ENCODE results near the gene MUC5B. TPM values are rescaled to one million over a fixed set of nuclear protein-coding genes. Genes with fewer than 3 reads are reported as not detected.
"Not testable (repeated sequence)": the region's sequence is repeated elsewhere in the genome, so short reads cannot be mapped to it uniquely, and the experiment has no call there.

The MUC5B gene
- total RNA-seq, 3 donors from 2014 or later = 1.1 to 2.2 (median 1.4) TPM

DNA sequence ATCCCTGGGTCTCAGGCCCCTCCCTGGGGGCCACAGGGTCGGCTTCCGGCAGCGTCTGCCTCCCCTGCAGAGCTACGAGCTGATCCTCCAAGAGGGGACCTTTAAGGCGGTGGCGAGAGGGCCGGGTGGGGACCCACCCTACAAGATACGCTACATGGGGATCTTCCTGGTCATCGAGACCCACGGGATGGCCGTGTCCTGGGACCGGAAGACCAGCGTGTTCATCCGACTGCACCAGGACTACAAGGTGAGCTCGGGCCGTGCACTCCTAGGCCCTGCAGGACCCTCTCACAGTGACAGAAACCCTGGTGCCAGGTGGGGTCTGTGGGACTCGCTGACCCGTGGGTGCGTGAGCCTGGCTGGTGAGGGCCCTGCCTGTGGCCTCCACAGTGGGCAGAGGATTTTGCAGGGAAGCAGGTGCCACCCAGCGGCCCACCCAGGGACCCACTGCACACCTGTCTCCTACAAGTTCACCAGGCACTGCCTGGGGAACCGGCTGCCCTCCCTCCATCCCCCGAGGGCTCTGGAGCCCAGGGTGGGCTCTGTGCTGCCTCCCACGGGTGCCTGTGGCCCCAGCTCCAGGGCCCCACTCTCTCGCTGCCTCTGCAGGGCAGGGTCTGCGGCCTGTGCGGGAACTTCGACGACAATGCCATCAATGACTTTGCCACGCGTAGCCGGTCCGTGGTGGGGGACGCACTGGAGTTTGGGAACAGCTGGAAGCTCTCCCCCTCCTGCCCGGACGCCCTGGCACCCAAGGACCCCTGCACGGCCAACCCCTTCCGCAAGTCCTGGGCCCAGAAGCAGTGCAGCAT lies 13.7 kb downstream of the MUC5B start:
- Mint-ChIP-seq H3K9me3 (no peaks in the 10 kb centered on the region), H3K4me1 (ENCODE audit: low read depth) (no peaks in the 10 kb centered on the region), H3K36me3 (ENCODE audit: insufficient read depth) (no peaks in the 10 kb centered on the region), H3K4me3 (no peak overlapping the region), H3K27me3 (ENCODE audit: low read depth) (no peaks in the 10 kb centered on the region)
- no peak for ATAC-seq
- no peak for DNase-seq

- Mint-ChIP-seq H3K27me3 (ENCODE audit: low read depth) (no peaks in the 10 kb centered on the region), H3K4me1 (ENCODE audit: low read depth) (no peaks in the 10 kb centered on the region), H3K4me3 (no peak overlapping the region), H3K36me3 (ENCODE audit: insufficient read depth) (no peaks in the 10 kb centered on the region), H3K9me3 (no peaks in the 10 kb centered on the region)
- DNase-seq = no peak
- ATAC-seq = no peak
Observed at GRCh38 chr11:1237128-1237580, 14.3 kb downstream of the MUC5B start.

DNA sequence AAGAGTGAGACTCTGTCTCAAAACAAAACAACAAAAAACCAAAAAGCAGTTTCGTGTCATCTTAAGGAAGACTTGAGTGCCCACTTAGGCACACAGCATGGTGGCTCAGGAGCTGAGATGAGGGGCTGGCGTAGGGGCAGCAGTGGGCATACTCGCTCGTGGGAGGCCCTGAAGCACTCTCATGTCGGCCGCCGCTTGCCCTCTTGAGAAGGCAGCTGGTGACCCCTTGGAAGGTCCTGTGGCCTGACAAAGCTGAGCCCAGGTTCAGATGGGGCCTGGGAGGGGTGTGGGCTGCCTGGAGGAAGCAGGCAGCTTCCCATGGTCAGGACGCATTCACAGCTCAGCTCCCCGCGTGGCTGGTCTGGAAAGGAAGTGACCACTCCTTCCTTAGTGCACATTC lies 15.0 kb downstream of the MUC5B start:
- ATAC-seq (no peak), DNase-seq (no peak)
- no peak overlapping the region for H3K4me3 Mint-ChIP-seq
- no peaks in the 10 kb centered on the region for H3K27me3 Mint-ChIP-seq (ENCODE audit: low read depth)
- H3K9me3 Mint-ChIP-seq = no peaks in the 10 kb centered on the region
- no peaks in the 10 kb centered on the region for H3K4me1 Mint-ChIP-seq (ENCODE audit: low read depth)
- H3K36me3 Mint-ChIP-seq (ENCODE audit: insufficient read depth) = no peaks in the 10 kb centered on the region

GRCh38 chr11:1238767-1239595 lies 16.1 kb downstream of the MUC5B start:
- Mint-ChIP-seq H3K36me3 (ENCODE audit: insufficient read depth) (no peaks in the 10 kb centered on the region), H3K9me3 (no peaks in the 10 kb centered on the region), H3K27me3 (ENCODE audit: low read depth) (no peaks in the 10 kb centered on the region), H3K4me3 (no peak overlapping the region), H3K4me1 (ENCODE audit: low read depth) (no peaks in the 10 kb centered on the region)
- no peak for ATAC-seq
- DNase-seq = no peak

GRCh38 chr11:1239596-1240205 lies 16.8 kb downstream of the MUC5B start:
- Mint-ChIP-seq H3K27me3 (ENCODE audit: low read depth) (no peaks in the 10 kb centered on the region), H3K9me3 (no peaks in the 10 kb centered on the region), H3K4me3 (no peak overlapping the region), H3K4me1 (ENCODE audit: low read depth) (no peaks in the 10 kb centered on the region), H3K36me3 (ENCODE audit: insufficient read depth) (no peaks in the 10 kb centered on the region)
- ATAC-seq = no peak
- no peak for DNase-seq

DNA sequence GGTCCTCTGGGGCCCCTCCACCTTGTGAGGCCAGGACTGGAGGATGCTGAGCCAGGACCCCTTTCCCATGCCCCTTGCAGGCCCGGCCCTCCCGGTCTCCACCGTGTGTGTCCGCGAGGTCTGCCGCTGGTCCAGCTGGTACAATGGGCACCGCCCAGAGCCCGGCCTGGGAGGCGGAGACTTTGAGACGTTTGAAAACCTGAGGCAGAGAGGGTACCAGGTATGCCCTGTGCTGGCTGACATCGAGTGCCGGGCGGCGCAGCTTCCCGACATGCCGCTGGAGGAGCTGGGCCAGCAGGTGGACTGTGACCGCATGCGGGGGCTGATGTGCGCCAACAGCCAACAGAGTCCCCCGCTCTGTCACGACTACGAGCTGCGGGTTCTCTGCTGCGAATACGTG lies 17.9 kb downstream of the MUC5B start:
- H3K9me3 Mint-ChIP-seq = no peaks in the 10 kb centered on the region
- H3K4me1 Mint-ChIP-seq (ENCODE audit: low read depth) = no peaks in the 10 kb centered on the region
- H3K36me3 Mint-ChIP-seq (ENCODE audit: insufficient read depth) = no peaks in the 10 kb centered on the region
- ATAC-seq (no peak), DNase-seq (no peak)
- H3K27me3 Mint-ChIP-seq (ENCODE audit: low read depth) = no peaks in the 10 kb centered on the region
- H3K4me3 Mint-ChIP-seq = no peak overlapping the region

- no peaks in the 10 kb centered on the region for H3K36me3 Mint-ChIP-seq (ENCODE audit: insufficient read depth)
- no peak overlapping the region for H3K4me3 Mint-ChIP-seq
- H3K27me3 Mint-ChIP-seq (ENCODE audit: low read depth) = no peaks in the 10 kb centered on the region
- no peak for ATAC-seq
- DNase-seq = no peak
- H3K9me3 Mint-ChIP-seq = no peaks in the 10 kb centered on the region
- H3K4me1 Mint-ChIP-seq (ENCODE audit: low read depth) = no peaks in the 10 kb centered on the region
Observed at GRCh38 chr11:1241706-1242105, 18.8 kb downstream of the MUC5B start.

GRCh38 chr11:1242289-1242688 lies 19.4 kb downstream of the MUC5B start:
- H3K9me3 Mint-ChIP-seq = no peaks in the 10 kb centered on the region
- ATAC-seq = no peak

GRCh38 chr11:1242751-1243150 lies 19.9 kb downstream of the MUC5B start:
- not testable (repeated sequence) for H3K36me3 Mint-ChIP-seq (ENCODE audit: insufficient read depth); H3K9me3 Mint-ChIP-seq; H3K4me1 Mint-ChIP-seq (ENCODE audit: low read depth); H3K4me3 Mint-ChIP-seq; DNase-seq; H3K27me3 Mint-ChIP-seq (ENCODE audit: low read depth); ATAC-seq

More at GRCh38 chr11:1242289-1242688, 19.4 kb downstream of the MUC5B start:
- no peaks in the 10 kb centered on the region for H3K36me3 Mint-ChIP-seq (ENCODE audit: insufficient read depth)
- no peaks in the 10 kb centered on the region for H3K4me1 Mint-ChIP-seq (ENCODE audit: low read depth)
- H3K27me3 Mint-ChIP-seq (ENCODE audit: low read depth) = no peaks in the 10 kb centered on the region
- no peak for DNase-seq
- no peak overlapping the region for H3K4me3 Mint-ChIP-seq

GRCh38 chr11:1243521-1243920 lies 20.7 kb downstream of the MUC5B start:
- not testable (repeated sequence) for H3K9me3 Mint-ChIP-seq; ATAC-seq; H3K36me3 Mint-ChIP-seq (ENCODE audit: insufficient read depth); H3K4me3 Mint-ChIP-seq; DNase-seq; H3K27me3 Mint-ChIP-seq (ENCODE audit: low read depth); H3K4me1 Mint-ChIP-seq (ENCODE audit: low read depth)

GRCh38 chr11:1244557-1244956 lies 21.7 kb downstream of the MUC5B start:
- not testable (repeated sequence) for DNase-seq; H3K36me3 Mint-ChIP-seq (ENCODE audit: insufficient read depth); ATAC-seq; H3K4me1 Mint-ChIP-seq (ENCODE audit: low read depth); H3K27me3 Mint-ChIP-seq (ENCODE audit: low read depth); H3K4me3 Mint-ChIP-seq; H3K9me3 Mint-ChIP-seq

DNA sequence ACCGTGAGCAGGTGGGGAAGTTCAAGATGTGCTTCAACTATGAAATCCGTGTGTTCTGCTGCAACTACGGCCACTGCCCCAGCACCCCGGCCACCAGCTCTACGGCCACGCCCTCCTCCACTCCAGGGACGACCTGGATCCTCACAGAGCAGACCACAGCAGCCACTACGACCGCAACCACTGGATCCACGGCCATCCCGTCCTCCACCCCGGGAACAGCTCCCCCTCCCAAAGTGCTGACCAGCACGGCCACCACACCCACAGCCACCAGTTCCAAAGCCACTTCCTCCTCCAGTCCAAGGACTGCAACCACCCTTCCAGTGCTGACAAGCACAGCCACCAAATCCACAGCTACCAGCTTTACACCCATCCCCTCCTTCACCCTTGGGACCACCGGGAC lies 22.9 kb downstream of the MUC5B start:
- not testable (repeated sequence) for H3K4me3 Mint-ChIP-seq; DNase-seq; H3K4me1 Mint-ChIP-seq (ENCODE audit: low read depth); H3K9me3 Mint-ChIP-seq; H3K36me3 Mint-ChIP-seq (ENCODE audit: insufficient read depth); H3K27me3 Mint-ChIP-seq (ENCODE audit: low read depth); ATAC-seq

GRCh38 chr11:1246301-1246700 lies 23.4 kb downstream of the MUC5B start:
- not testable (repeated sequence) for H3K36me3 Mint-ChIP-seq (ENCODE audit: insufficient read depth); ATAC-seq; H3K4me1 Mint-ChIP-seq (ENCODE audit: low read depth); H3K4me3 Mint-ChIP-seq; DNase-seq; H3K27me3 Mint-ChIP-seq (ENCODE audit: low read depth); H3K9me3 Mint-ChIP-seq

DNA sequence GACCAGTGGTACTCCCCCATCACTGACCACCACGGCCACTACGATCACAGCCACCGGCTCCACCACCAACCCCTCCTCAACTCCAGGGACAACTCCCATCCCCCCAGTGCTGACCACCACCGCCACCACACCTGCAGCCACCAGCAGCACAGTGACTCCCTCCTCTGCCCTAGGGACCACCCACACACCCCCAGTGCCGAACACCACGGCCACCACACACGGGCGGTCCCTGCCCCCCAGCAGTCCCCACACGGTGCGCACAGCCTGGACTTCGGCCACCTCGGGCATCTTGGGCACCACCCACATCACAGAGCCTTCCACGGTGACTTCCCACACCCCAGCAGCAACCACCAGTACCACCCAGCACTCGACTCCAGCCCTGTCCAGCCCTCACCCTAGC lies 24.2 kb downstream of the MUC5B start:
- not testable (repeated sequence) for H3K27me3 Mint-ChIP-seq (ENCODE audit: low read depth); H3K4me3 Mint-ChIP-seq; H3K36me3 Mint-ChIP-seq (ENCODE audit: insufficient read depth); H3K9me3 Mint-ChIP-seq; H3K4me1 Mint-ChIP-seq (ENCODE audit: low read depth); DNase-seq; ATAC-seq

Data from activated T-cell treated with anti-CD3 and anti-CD28 coated beads, Interleukin-2, amount 50 U/mL, for 4 hours (primary cell).